GM10248 (cell line): ENCODE results near the gene MGLL.

Experiments used
- CTCF ChIA-PET: fragments of 300-600 bp; sonication (Branson Sonifier 250); formaldehyde crosslinking; extraction: SDS; loops from one replicate; lab custom pipeline; 2021; ENCODE audit warnings: antibody characterized with exemption; lab: Yijun Ruan, JAX
- POLR2A ChIA-PET: fragments of 350-650 bp; sonication (Branson Sonifier 250); formaldehyde crosslinking; extraction: SDS; loops from one replicate; lab custom pipeline; 2020; ENCODE audit warnings: antibody characterized with exemption; lab: Yijun Ruan, JAX
- DNase-seq: peaks from one replicate; pipeline ENCODE4 v3.0.0; 2012; ENCODE audit errors: extremely low spot score
- CTCF ChIP-seq: IDR thresholded peaks from 2 replicates; pipeline ENCODE4 v1.5.1; 2012; ENCODE audit warnings: mild to moderate bottlenecking, low read depth; ENCODE audit errors: extremely low read depth, missing control alignments, control extremely low read depth

Gene MGLL

GRCh38 chr3:127739347-127740135, 82.8 kb downstream of the MGLL start:
- ChIA-PET POLR2A (no interaction called here), CTCF (interaction anchor here (1.0 to 3.8 kb wide), 7 partner anchors 8 to 231 kb away, joined by 3 to 24 read pairs (median 4); no protein-coding TSS in a partner anchor)
- DNase-seq, result no peak
- TF ChIP-seq CTCF, result no peak

- CTCF ChIA-PET, result interaction anchor here (1.0 to 3.8 kb wide), 4 partner anchors 9 to 233 kb away, joined by 3 to 24 read pairs (median 6); no protein-coding TSS in a partner anchor
- DNase-seq, result no peak
- no peak for TF ChIP-seq CTCF
- POLR2A ChIA-PET, result interaction anchor here (0.6 to 0.7 kb wide), 3 partner anchors 17 to 256 kb away, joined by 3 read pairs; no protein-coding TSS in a partner anchor
Measured at GRCh38 chr3:127738192-127738840, 84.0 kb downstream of the MGLL start.

- ChIA-PET CTCF (interaction anchor here (0.8 to 1.8 kb wide), 5 partner anchors 8 to 74 kb away, joined by 3 to 11 read pairs (median 4); no protein-coding TSS in a partner anchor), POLR2A (interaction anchor here (1.4 kb wide), 1 partner anchor 14 kb away, joined by 5 read pairs; no protein-coding TSS in a partner anchor)
- no peak for TF ChIP-seq CTCF
- DNase-seq, result no peak
Measured at GRCh38 chr3:127736801-127737539, 85.3 kb downstream of the MGLL start.

GRCh38 chr3:127735767-127736693, 86.3 kb downstream of the MGLL start:
- POLR2A ChIA-PET, result interaction anchor here (0.6 to 1.4 kb wide), 3 partner anchors 15 to 376 kb away, joined by 3 to 5 read pairs (median 4); no protein-coding TSS in a partner anchor

More at GRCh38 chr3:127735767-127736693, 86.3 kb downstream of the MGLL start:
- no peak for TF ChIP-seq CTCF
- peak; percentile 60 for DNase-seq
- CTCF ChIA-PET, result interaction anchor here (0.8 to 1.8 kb wide), 9 partner anchors 9 to 224 kb away, joined by 3 to 11 read pairs (median 4); no protein-coding TSS in a partner anchor
